ENCODE results near the gene THSD7B.

GRCh38 chr2:137467246-137467862, 702.0 kb downstream of the THSD7B start:
- TF ChIP-seq CTCF (conservative IDR thresholded peaks at IDR 0.05; ENCODE audit: low read length) = peak; percentile 69
- no peak for TF ChIP-seq EZH2phosphoT487 (IDR thresholded peaks at IDR 0.05; ENCODE audit: borderline replicate concordance)

Data from Loucy (cell line).